PC-9 (cell line): ENCODE data around the gene NPFFR1. TPM values are rescaled to one million over a fixed set of nuclear protein-coding genes. Genes with fewer than 3 reads are reported as not detected.

ENCODE experiments used
- BruUV-seq: library from RNA; stranded (reverse); fragments of 400-500 nt; replicated peaks from 2 replicates; lab custom pipeline; 2021; lab: Mats Ljungman, UMichigan
- CTCF ChIA-PET: fragments of 300-600 bp; sonication (Branson Sonifier 250); formaldehyde crosslinking; loops from one replicate; lab custom pipeline; 2022; ENCODE audit warnings: antibody characterized with exemption; lab: Charles Lee
- POLR2A ChIA-PET: fragments of 300-600 bp; sonication (Branson Sonifier 250); formaldehyde crosslinking; loops from one replicate; lab custom pipeline; 2022; ENCODE audit warnings: antibody characterized with exemption; ENCODE audit not compliant: unreplicated experiment; lab: Charles Lee
- DNase-seq, 2 experiments: peaks; one replicate each; pipeline versions ENCODE4 v3.0.0 to v3.0.0-alpha.2; 2015 to 2022; ENCODE audit warnings: mixed read lengths in 1 of 2
- H2AFZ ChIP-seq: fragments of 200-600 bp; sonication (generic); 2 replicates; pipeline ENCODE4 v1.8.1; 2017; ENCODE audit warnings: antibody characterized with exemption
- H3F3A ChIP-seq: fragments of 200-600 bp; sonication (generic); 2 replicates; pipeline ENCODE4 v1.8.1; 2017; ENCODE audit warnings: antibody characterized with exemption, mild to moderate bottlenecking, low read depth; ENCODE audit not compliant: insufficient read depth
- H3K27ac ChIP-seq: fragments of 200-600 bp; sonication (generic); 2 replicates; pipeline ENCODE4 v1.6.1; 2016; ENCODE audit warnings: mixed run types
- H3K27me3 ChIP-seq: fragments of 200-600 bp; sonication (generic); 2 replicates; pipeline ENCODE4 v1.6.1; 2016; ENCODE audit warnings: low read depth, mixed run types; ENCODE audit not compliant: insufficient read depth
- H3K36me3 ChIP-seq: fragments of 200-600 bp; sonication (generic); 2 replicates; pipeline ENCODE4 v1.6.1; 2016; ENCODE audit warnings: low read depth, mixed run types
- H3K4me1 ChIP-seq: fragments of 200-600 bp; sonication (generic); replicated peaks from 2 replicates; pipeline ENCODE4 v1.6.1; 2016; ENCODE audit warnings: mixed run types; ENCODE audit not compliant: insufficient read depth
- H3K4me2 ChIP-seq: fragments of 200-600 bp; sonication (generic); 2 replicates; pipeline ENCODE4 v1.6.1; 2017; ENCODE audit warnings: mixed run types
- H3K4me3 ChIP-seq: fragments of 200-600 bp; sonication (generic); 2 replicates; pipeline ENCODE4 v1.6.1; 2016; ENCODE audit warnings: mixed run types
- H3K79me2 ChIP-seq: fragments of 200-600 bp; sonication (generic); 2 replicates; pipeline ENCODE4 v1.6.1; 2017; ENCODE audit warnings: low read depth, mixed run types
- H3K9me2 ChIP-seq: fragments of 200-600 bp; sonication (generic); 2 replicates; pipeline ENCODE4 v1.8.1; 2017; ENCODE audit warnings: mild to moderate bottlenecking; ENCODE audit not compliant: insufficient read depth
- H3K9me3 ChIP-seq: fragments of 200-600 bp; sonication (generic); 2 replicates; pipeline ENCODE4 v1.8.1; 2016; ENCODE audit warnings: low read depth; ENCODE audit not compliant: insufficient read depth
- H4K20me1 ChIP-seq: fragments of 200-600 bp; sonication (generic); 2 replicates; pipeline ENCODE4 v1.8.1; 2017; ENCODE audit not compliant: insufficient read depth
- CTCF ChIP-seq: fragments of 200-600 bp; sonication (generic); conservative IDR thresholded peaks from 2 replicates; pipeline ENCODE4 v1.6.1; 2017; ENCODE audit warnings: mixed run types, antibody characterized with exemption, mild to moderate bottlenecking, moderate library complexity
- EZH2 ChIP-seq: fragments of 200-600 bp; sonication (generic); IDR thresholded peaks from 2 replicates; pipeline ENCODE4 v1.8.0; 2017; ENCODE audit warnings: antibody characterized with exemption, low read depth
- intact Hi-C: fragments of 100-400 bp; cut with micrococcal nuclease; formaldehyde crosslinking; loops from one replicate; pipeline ENCODE4 v1.10.0; 2022; ENCODE audit not compliant: unreplicated experiment
- total RNA-seq: library from RNA; stranded (reverse); gene quantifications from 2 replicates; pipeline ENCODE4 v1.2.3, GENCODE V29; 2021

Gene NPFFR1
- total RNA-seq, 1 experiment from 2014 or later: 0.09 TPM

GRCh38 chr10:70267161-70267933, 16.5 kb downstream of the NPFFR1 start:
- H3K9me2 ChIP-seq: no peaks in the 10 kb centered on the region
- peaks cover 14% of the 10 kb centered on the region for H3F3A ChIP-seq
- H3K4me2 ChIP-seq: peak overlapping the region; percentile 1; the same call in 1 of the 2 replicates
- H3K27ac ChIP-seq: peak overlapping the region; percentile 46
- no peak overlapping the region for H3K4me3 ChIP-seq
- no peaks in the 10 kb centered on the region for H3K9me3 ChIP-seq
- H4K20me1 ChIP-seq: no peaks in the 10 kb centered on the region
- H3K79me2 ChIP-seq: no peaks in the 10 kb centered on the region
- CTCF ChIA-PET: interaction anchor here (0.8 to 1.3 kb wide), 4 partner anchors 9 to 46 kb away, joined by 3 to 4 read pairs (median 3); no protein-coding TSS in a partner anchor
- TSS peak; percentile 78 for BruUV-seq
- peaks cover 20% of the 10 kb centered on the region for H3K4me1 ChIP-seq
- no peak overlapping the region for H2AFZ ChIP-seq
- DNase-seq: peak; percentile 66 to 93
- TF ChIP-seq CTCF (peak; percentile 41), EZH2 (no peak)
- no peaks in the 10 kb centered on the region for H3K27me3 ChIP-seq
- POLR2A ChIA-PET: interaction anchor here (0.5 to 0.7 kb wide), 3 partner anchors 46 to 562 kb away, joined by 4 to 5 read pairs (median 4); no protein-coding TSS in a partner anchor
- intact Hi-C loops: no loop called here
- no peaks in the 10 kb centered on the region for H3K36me3 ChIP-seq

GRCh38 chr10:70266701-70267100, 17.1 kb downstream of the NPFFR1 start:
- Histone ChIP-seq H3K9me2 (no peaks in the 10 kb centered on the region), H3F3A (peaks cover 14% of the 10 kb centered on the region), H3K9me3 (peaks cover under 1% of the 10 kb centered on the region), H3K79me2 (no peaks in the 10 kb centered on the region), H2AFZ (no peak overlapping the region), H3K36me3 (no peaks in the 10 kb centered on the region), H3K4me2 (peak overlapping the region; percentile 1; the same call in 1 of the 2 replicates), H3K27me3 (no peaks in the 10 kb centered on the region), H3K27ac (peak overlapping the region; percentile 14), H3K4me1 (peaks cover 20% of the 10 kb centered on the region), H4K20me1 (no peaks in the 10 kb centered on the region), H3K4me3 (no peak overlapping the region)
- POLR2A ChIA-PET: no interaction called here
- intact Hi-C loops: no loop called here
- no TSS peak for BruUV-seq
- CTCF ChIA-PET: interaction anchor here (0.9 to 1.2 kb wide), 2 partner anchors 40 to 44 kb away, joined by 3 read pairs; no protein-coding TSS in a partner anchor
- peak in 1 of 2 experiments; percentile 24 for DNase-seq
- TF ChIP-seq CTCF (no peak), EZH2 (no peak)

- TF ChIP-seq CTCF: no peak
- TF ChIP-seq EZH2: no peak
- BruUV-seq: no TSS peak
- no peaks in the 10 kb centered on the region for H4K20me1 ChIP-seq
- peaks cover 7% of the 10 kb centered on the region for H3K9me3 ChIP-seq
- intact Hi-C loops: no loop called here
- H3K9me2 ChIP-seq: no peaks in the 10 kb centered on the region
- H3K4me1 ChIP-seq: peaks cover 20% of the 10 kb centered on the region
- no peak overlapping the region for H3K27ac ChIP-seq
- H3K36me3 ChIP-seq: no peaks in the 10 kb centered on the region
- no peak for DNase-seq
- H3K4me2 ChIP-seq: no peak overlapping the region
- no peak overlapping the region for H3K4me3 ChIP-seq
- H3K79me2 ChIP-seq: no peaks in the 10 kb centered on the region
- POLR2A ChIA-PET: no interaction called here
- H2AFZ ChIP-seq: no peak overlapping the region
- H3K27me3 ChIP-seq: no peaks in the 10 kb centered on the region
- H3F3A ChIP-seq: peaks cover 14% of the 10 kb centered on the region
- CTCF ChIA-PET: no interaction called here
These were observed 17.7 kb downstream of the NPFFR1 start for GRCh38 chr10:70266056-70266455.
